ENCODE data around the gene ELFN2. TPM values are rescaled to one million over a fixed set of nuclear protein-coding genes. Genes with fewer than 3 reads are reported as not detected.

The ELFN2 gene
- total and polyA plus RNA-seq, 4 donors = 0.07 to 0.19 (median 0.08) TPM; not detected in 1

DNA sequence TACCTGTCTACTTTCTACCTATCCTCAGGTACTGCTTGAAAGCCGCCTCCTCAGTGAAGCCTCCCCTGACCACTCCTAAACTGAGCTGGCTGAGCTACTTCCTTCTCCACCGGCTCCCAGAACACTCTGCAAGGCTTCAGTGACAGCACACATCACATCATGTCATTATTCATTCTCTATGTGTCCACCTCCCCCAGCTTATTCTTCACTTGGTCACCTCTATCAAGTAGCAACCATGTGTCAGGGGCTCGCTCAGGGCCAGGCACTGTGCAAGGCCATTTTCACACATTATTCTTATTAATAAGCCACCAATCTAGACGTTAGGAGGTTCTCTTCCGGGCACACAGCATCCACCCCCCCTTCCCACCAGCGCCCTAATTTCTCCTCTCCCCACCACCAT lies 3.7 kb upstream of the ELFN2 start:
- no peak for DNase-seq (ENCODE audit: low spot score)
- peaks cover 2 to 13% (median 6%) of the 10 kb centered on the region in 4 donors for H3K4me1 ChIP-seq (ENCODE audit: control insufficient read depth in 4 of 4, insufficient read depth in 4 of 4, low read length in 3 of 4)
- no peak overlapping the region for H3K4me3 ChIP-seq (ENCODE audit: low read depth in 1 of 3, low read length in 3 of 3)
- H3K9me3 ChIP-seq (ENCODE audit: control insufficient read depth in 4 of 4, low read length in 3 of 4) = no peaks in the 10 kb centered on the region
- no peaks in the 10 kb centered on the region for H3K27me3 ChIP-seq (ENCODE audit: control insufficient read depth in 4 of 4, insufficient read depth in 4 of 4, low read length in 3 of 4)
- TF ChIP-seq YY1 (IDR thresholded peaks at IDR 0.05) (no peak), RAD21 (IDR thresholded peaks at IDR 0.05) (no peak), ATF3 (IDR thresholded peaks at IDR 0.05) (no peak), HNF4G (IDR thresholded peaks at IDR 0.05) (no peak), SP1 (IDR thresholded peaks at IDR 0.05) (no peak), HNF4A (conservative IDR thresholded peaks at IDR 0.05) (no peak), RXRA (IDR thresholded peaks at IDR 0.05) (no peak), ZBTB33 (IDR thresholded peaks at IDR 0.05) (no peak), FOXA1 (IDR thresholded peaks at IDR 0.05) (no peak), FOXA2 (IDR thresholded peaks at IDR 0.05) (no peak), NR2F2 (IDR thresholded peaks at IDR 0.05) (no peak), REST (IDR thresholded peaks at IDR 0.05) (no peak), GABPA (IDR thresholded peaks at IDR 0.05 in 1 of 2, conservative IDR thresholded peaks at IDR 0.05 in 1 of 2) (no peak), EGR1 (IDR thresholded peaks at IDR 0.05; ENCODE audit: low read depth in 2 of 2) (no peak)
- TF ChIP-seq, protein P1, sequence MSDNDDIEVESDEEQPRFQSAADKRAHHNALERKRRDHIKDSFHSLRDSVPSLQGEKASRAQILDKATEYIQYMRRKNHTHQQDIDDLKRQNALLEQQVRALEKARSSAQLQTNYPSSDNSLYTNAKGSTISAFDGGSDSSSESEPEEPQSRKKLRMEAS (IDR thresholded peaks at IDR 0.05) = no peak
- TF ChIP-seq, protein P2, sequence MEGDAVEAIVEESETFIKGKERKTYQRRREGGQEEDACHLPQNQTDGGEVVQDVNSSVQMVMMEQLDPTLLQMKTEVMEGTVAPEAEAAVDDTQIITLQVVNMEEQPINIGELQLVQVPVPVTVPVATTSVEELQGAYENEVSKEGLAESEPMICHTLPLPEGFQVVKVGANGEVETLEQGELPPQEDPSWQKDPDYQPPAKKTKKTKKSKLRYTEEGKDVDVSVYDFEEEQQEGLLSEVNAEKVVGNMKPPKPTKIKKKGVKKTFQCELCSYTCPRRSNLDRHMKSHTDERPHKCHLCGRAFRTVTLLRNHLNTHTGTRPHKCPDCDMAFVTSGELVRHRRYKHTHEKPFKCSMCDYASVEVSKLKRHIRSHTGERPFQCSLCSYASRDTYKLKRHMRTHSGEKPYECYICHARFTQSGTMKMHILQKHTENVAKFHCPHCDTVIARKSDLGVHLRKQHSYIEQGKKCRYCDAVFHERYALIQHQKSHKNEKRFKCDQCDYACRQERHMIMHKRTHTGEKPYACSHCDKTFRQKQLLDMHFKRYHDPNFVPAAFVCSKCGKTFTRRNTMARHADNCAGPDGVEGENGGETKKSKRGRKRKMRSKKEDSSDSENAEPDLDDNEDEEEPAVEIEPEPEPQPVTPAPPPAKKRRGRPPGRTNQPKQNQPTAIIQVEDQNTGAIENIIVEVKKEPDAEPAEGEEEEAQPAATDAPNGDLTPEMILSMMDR (IDR thresholded peaks at IDR 0.05; ENCODE audit: low read depth, low read length, missing input control) = no peak
- 79% methylated on average over 6 of the region's 6 CpGs for WGBS
- H3K27ac ChIP-seq (ENCODE audit: low read depth in 1 of 2, low read length in 2 of 2) = no peak overlapping the region
- H3K9ac ChIP-seq (ENCODE audit: low read depth in 1 of 2, low read length in 2 of 2) = no peak overlapping the region
- no peaks in the 10 kb centered on the region for H3K36me3 ChIP-seq (ENCODE audit: control insufficient read depth in 4 of 4, insufficient read depth in 3 of 4, low read depth in 1 of 4, low read length in 3 of 4)

All from liver (tissue), 9 donors.